ENCODE measurements around the gene DOCK1.
A peak's percentile ranks its signal among the peaks of the same experiment; 100 is the strongest.

DOCK1 gene

GRCh38 chr10:127357265-127357664 lies 452.0 kb downstream of the DOCK1 start:
- DNase-seq (ENCODE audit: low spot score) = no peak

- no peak for DNase-seq (ENCODE audit: low spot score)
Measured at GRCh38 chr10:127358337-127358736, 453.1 kb downstream of the DOCK1 start.

GRCh38 chr10:127364034-127364433 lies 458.8 kb downstream of the DOCK1 start:
- peak; percentile 30 for DNase-seq (ENCODE audit: low spot score)

GRCh38 chr10:127368101-127368500 lies 462.9 kb downstream of the DOCK1 start:
- DNase-seq (ENCODE audit: low spot score) = no peak

- DNase-seq (ENCODE audit: low spot score) = no peak
Measured at GRCh38 chr10:127368929-127369328, 463.7 kb downstream of the DOCK1 start.

GRCh38 chr10:127370601-127371000 lies 465.4 kb downstream of the DOCK1 start:
- no peak for DNase-seq (ENCODE audit: low spot score)

GRCh38 chr10:127372361-127372760 lies 467.1 kb downstream of the DOCK1 start:
- no peak for DNase-seq (ENCODE audit: low spot score)

GRCh38 chr10:127374074-127374680 lies 468.9 kb downstream of the DOCK1 start:
- no peak for DNase-seq (ENCODE audit: low spot score)

- DNase-seq (ENCODE audit: low spot score) = no peak
Measured at GRCh38 chr10:127374901-127375300, 469.7 kb downstream of the DOCK1 start.

- DNase-seq (ENCODE audit: low spot score) = no peak
Measured at GRCh38 chr10:127375461-127375860, 470.2 kb downstream of the DOCK1 start.

GRCh38 chr10:127376071-127376470 lies 470.8 kb downstream of the DOCK1 start:
- no peak for DNase-seq (ENCODE audit: low spot score)

GRCh38 chr10:127378628-127379027 lies 473.4 kb downstream of the DOCK1 start:
- DNase-seq (ENCODE audit: low spot score) = no peak

- DNase-seq (ENCODE audit: low spot score) = no peak
Measured at GRCh38 chr10:127384532-127384931, 479.3 kb downstream of the DOCK1 start.

- no peak for DNase-seq (ENCODE audit: low spot score)
Measured at GRCh38 chr10:127385066-127385465, 479.8 kb downstream of the DOCK1 start.

GRCh38 chr10:127386606-127387327 lies 481.5 kb downstream of the DOCK1 start:
- DNase-seq (ENCODE audit: low spot score) = no peak

GRCh38 chr10:127391875-127392274 lies 486.6 kb downstream of the DOCK1 start:
- DNase-seq (ENCODE audit: low spot score) = no peak

- no peak for DNase-seq (ENCODE audit: low spot score)
Measured at GRCh38 chr10:127392351-127393235, 487.4 kb downstream of the DOCK1 start.

GRCh38 chr10:127398140-127398970 lies 493.1 kb downstream of the DOCK1 start:
- peak; percentile 62 for DNase-seq (ENCODE audit: low spot score)

GRCh38 chr10:127398971-127399365 lies 493.7 kb downstream of the DOCK1 start:
- no peak for DNase-seq (ENCODE audit: low spot score)

- DNase-seq (ENCODE audit: low spot score) = no peak
Measured at GRCh38 chr10:127399668-127400067, 494.4 kb downstream of the DOCK1 start.

- DNase-seq (ENCODE audit: low spot score) = no peak
Measured at GRCh38 chr10:127400216-127400615, 495.0 kb downstream of the DOCK1 start.

All from kidney tubule cell (primary cell).